MM.1S (cell line): ENCODE results near the gene TBC1D9B.

Source experiments
- DNase-seq: peaks from one replicate; pipeline ENCODE4 v3.0.0-alpha.2; 2015
- H2AFZ ChIP-seq: fragments of 300-600 bp; sonication (generic); 2 replicates; pipeline ENCODE4 v1.6.0; 2016; ENCODE audit warnings: antibody characterized with exemption, low read length
- H3F3A ChIP-seq: fragments of 300-600 bp; sonication (generic); 2 replicates; pipeline ENCODE4 v1.6.1; 2016; ENCODE audit warnings: mild to moderate bottlenecking, antibody characterized with exemption, low read length, moderate library complexity, mixed read lengths; ENCODE audit not compliant: insufficient read depth
- H3K27ac ChIP-seq: fragments of 300-600 bp; sonication (generic); 2 replicates; pipeline ENCODE4 v1.5.1; 2016; ENCODE audit warnings: mild to moderate bottlenecking, low read length
- H3K27me3 ChIP-seq: fragments of 300-600 bp; sonication (generic); replicated peaks from 2 replicates; pipeline ENCODE4 v1.6.0; 2016; ENCODE audit warnings: low read length; ENCODE audit not compliant: insufficient read depth
- H3K36me3 ChIP-seq: fragments of 300-600 bp; sonication (generic); replicated peaks from 2 replicates; pipeline ENCODE4 v1.6.1; 2016; ENCODE audit warnings: mild to moderate bottlenecking, low read length, mixed read lengths; ENCODE audit not compliant: insufficient read depth
- H3K4me1 ChIP-seq: fragments of 300-600 bp; sonication (generic); 2 replicates; pipeline ENCODE4 v1.6.1; 2016; ENCODE audit warnings: low read length, mixed read lengths
- H3K4me2 ChIP-seq: fragments of 300-600 bp; sonication (generic); 2 replicates; pipeline ENCODE4 v1.6.0; 2016; ENCODE audit warnings: low read depth, low read length
- H3K4me3 ChIP-seq: fragments of 300-600 bp; sonication (generic); 2 replicates; pipeline ENCODE4 v1.5.1; 2016; ENCODE audit warnings: low read length, mixed read lengths
- H3K79me2 ChIP-seq: fragments of 300-600 bp; sonication (generic); 2 replicates; pipeline ENCODE4 v1.6.1; 2016; ENCODE audit warnings: mixed run types, low read length, mixed read lengths
- H3K9ac ChIP-seq: fragments of 300-600 bp; sonication (generic); 2 replicates; pipeline ENCODE4 v1.6.1; 2016; ENCODE audit warnings: low read length, mixed read lengths
- H3K9me2 ChIP-seq: fragments of 300-600 bp; sonication (generic); replicated peaks from 2 replicates; pipeline ENCODE4 v1.6.1; 2016; ENCODE audit warnings: mild to moderate bottlenecking, low read length, mixed read lengths; ENCODE audit not compliant: insufficient read depth
- H3K9me3 ChIP-seq: fragments of 300-600 bp; sonication (generic); replicated peaks from 2 replicates; pipeline ENCODE4 v1.6.1; 2016; ENCODE audit warnings: mild to moderate bottlenecking, low read length, mixed read lengths; ENCODE audit not compliant: insufficient read depth
- H4K20me1 ChIP-seq: fragments of 300-600 bp; sonication (generic); 2 replicates; pipeline ENCODE4 v1.6.1; 2016; ENCODE audit warnings: mild to moderate bottlenecking, low read length, moderate library complexity, mixed read lengths; ENCODE audit not compliant: insufficient read depth
- CTCF ChIP-seq: fragments of 300-600 bp; sonication (generic); IDR thresholded peaks from 2 replicates; pipeline ENCODE4 v1.5.1; 2016; ENCODE audit warnings: antibody characterized with exemption, low read length, mixed read lengths
- EZH2 ChIP-seq: fragments of 300-600 bp; sonication (generic); optimal IDR thresholded peaks from 2 replicates; pipeline ENCODE3; 2017; ENCODE audit warnings: low read depth, mild to moderate bottlenecking, antibody characterized with exemption, low read length, mixed read lengths
- EZH2phosphoT487 ChIP-seq: fragments of 300-600 bp; sonication (generic); IDR thresholded peaks from 2 replicates; pipeline ENCODE4 v1.6.1; 2018; ENCODE audit warnings: antibody characterized with exemption, low read length

The TBC1D9B gene

GRCh38 chr5:179879003-179879689, 28.6 kb downstream of the TBC1D9B start:
- TF ChIP-seq EZH2phosphoT487: no peak
- no peak for TF ChIP-seq CTCF
- TF ChIP-seq EZH2: no peak
- DNase-seq: no peak
- Histone ChIP-seq H3K4me2 (no peak overlapping the region), H2AFZ (no peak overlapping the region), H3K79me2 (no peaks in the 10 kb centered on the region), H3K9me2 (no peaks in the 10 kb centered on the region), H3K9me3 (no peaks in the 10 kb centered on the region), H3K9ac (no peak overlapping the region), H3K4me3 (no peak overlapping the region), H4K20me1 (no peaks in the 10 kb centered on the region), H3K27me3 (no peaks in the 10 kb centered on the region), H3K36me3 (no peaks in the 10 kb centered on the region), H3K4me1 (no peaks in the 10 kb centered on the region), H3K27ac (no peak overlapping the region), H3F3A (no peaks in the 10 kb centered on the region)

- no peaks in the 10 kb centered on the region for H3K27me3 ChIP-seq
These were observed 29.3 kb downstream of the TBC1D9B start for GRCh38 chr5:179878222-179879002.

GRCh38 chr5:179876610-179876952, 31.1 kb downstream of the TBC1D9B start:
- Histone ChIP-seq H3K36me3 (no peaks in the 10 kb centered on the region), H3K79me2 (no peaks in the 10 kb centered on the region)
- no peak for DNase-seq

More at GRCh38 chr5:179878222-179879002, 29.3 kb downstream of the TBC1D9B start:
- no peak for TF ChIP-seq EZH2phosphoT487
- Histone ChIP-seq H4K20me1 (no peaks in the 10 kb centered on the region), H3K79me2 (no peaks in the 10 kb centered on the region), H2AFZ (no peak overlapping the region), H3K9ac (no peak overlapping the region), H3K27ac (no peak overlapping the region), H3K9me3 (no peaks in the 10 kb centered on the region), H3K4me2 (no peak overlapping the region), H3K36me3 (no peaks in the 10 kb centered on the region), H3K9me2 (no peaks in the 10 kb centered on the region), H3K4me3 (no peak overlapping the region), H3F3A (no peaks in the 10 kb centered on the region), H3K4me1 (no peaks in the 10 kb centered on the region)
- DNase-seq: no peak

More at GRCh38 chr5:179876610-179876952, 31.1 kb downstream of the TBC1D9B start:
- Histone ChIP-seq H3K9ac (no peak overlapping the region), H4K20me1 (no peaks in the 10 kb centered on the region), H3K4me3 (no peak overlapping the region), H3F3A (no peaks in the 10 kb centered on the region), H2AFZ (no peak overlapping the region), H3K4me1 (no peaks in the 10 kb centered on the region), H3K4me2 (no peak overlapping the region), H3K9me2 (no peaks in the 10 kb centered on the region), H3K9me3 (no peaks in the 10 kb centered on the region), H3K27ac (no peak overlapping the region), H3K27me3 (no peaks in the 10 kb centered on the region)
- TF ChIP-seq EZH2phosphoT487 (no peak), EZH2 (no peak), CTCF (no peak)
